Measurements from ENCODE around the gene MAIP1.

The MAIP1 gene

DNA sequence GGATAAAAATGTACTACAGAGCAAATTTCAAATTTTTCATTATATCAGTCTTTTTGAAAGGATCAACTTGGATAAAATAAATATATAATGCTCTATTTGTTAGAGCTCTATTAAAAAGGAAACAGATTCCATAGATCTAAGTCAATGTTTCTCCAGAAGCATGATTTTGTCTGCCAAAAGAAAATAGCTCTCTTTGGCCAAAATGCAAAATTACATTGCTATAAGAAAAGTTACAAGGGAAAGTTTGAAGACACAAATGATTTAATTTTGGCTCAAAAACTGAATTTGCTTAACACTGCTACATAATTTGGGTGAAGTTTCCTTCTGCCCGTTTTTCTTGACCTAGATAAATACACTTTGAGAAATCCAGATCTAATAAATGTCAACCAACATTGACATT, 28.6 kb upstream of the MAIP1 start:
- peaks cover 38% of the 10 kb centered on the region for H3K36me3 ChIP-seq (ENCODE audit: control insufficient read depth, insufficient read depth, low read length)
- no peak overlapping the region for H3K4me3 ChIP-seq (ENCODE audit: low read depth, low read length)
- no peak overlapping the region for H3K27ac ChIP-seq (ENCODE audit: low read depth, low read length)
- H3K4me1 ChIP-seq (ENCODE audit: control insufficient read depth, insufficient read depth, low read length), result peaks cover 15% of the 10 kb centered on the region
- H3K27me3 ChIP-seq (ENCODE audit: control insufficient read depth, insufficient read depth, low read length), result no peaks in the 10 kb centered on the region
- no peaks in the 10 kb centered on the region for H3K9me3 ChIP-seq (ENCODE audit: control insufficient read depth, insufficient read depth, low read depth, low read length)
- H3K9ac ChIP-seq (ENCODE audit: low read length), result no peak overlapping the region

DNA sequence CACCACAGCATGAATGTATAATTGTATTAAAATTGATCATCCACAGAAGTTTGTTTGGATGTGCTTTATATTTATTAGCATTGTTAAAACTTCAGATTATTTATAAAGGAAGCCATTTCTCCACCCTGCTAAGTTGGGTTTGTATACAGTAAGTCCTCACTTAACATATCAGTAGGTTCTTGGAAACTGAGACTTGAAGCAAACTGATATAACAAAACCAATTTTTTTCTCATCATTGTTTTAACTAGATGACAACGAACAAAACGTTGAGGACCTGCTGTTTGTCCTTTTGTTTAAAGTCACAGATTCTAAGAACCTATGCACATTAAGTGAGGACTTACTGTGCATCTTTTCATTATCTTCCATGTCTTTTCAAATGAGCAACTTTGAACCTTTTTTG, 27.2 kb upstream of the MAIP1 start:
- H3K36me3 ChIP-seq (ENCODE audit: control insufficient read depth, insufficient read depth, low read length), result peaks cover 52% of the 10 kb centered on the region
- no peaks in the 10 kb centered on the region for H3K9me3 ChIP-seq (ENCODE audit: control insufficient read depth, insufficient read depth, low read depth, low read length)
- no peak overlapping the region for H3K4me3 ChIP-seq (ENCODE audit: low read depth, low read length)
- H3K27ac ChIP-seq (ENCODE audit: low read depth, low read length), result no peak overlapping the region
- peaks cover 9% of the 10 kb centered on the region; the same call in 1 of the 2 replicates for H3K4me1 ChIP-seq (ENCODE audit: control insufficient read depth, insufficient read depth, low read length)
- no peak overlapping the region for H3K9ac ChIP-seq (ENCODE audit: low read length)
- no peaks in the 10 kb centered on the region for H3K27me3 ChIP-seq (ENCODE audit: control insufficient read depth, insufficient read depth, low read length)

DNA sequence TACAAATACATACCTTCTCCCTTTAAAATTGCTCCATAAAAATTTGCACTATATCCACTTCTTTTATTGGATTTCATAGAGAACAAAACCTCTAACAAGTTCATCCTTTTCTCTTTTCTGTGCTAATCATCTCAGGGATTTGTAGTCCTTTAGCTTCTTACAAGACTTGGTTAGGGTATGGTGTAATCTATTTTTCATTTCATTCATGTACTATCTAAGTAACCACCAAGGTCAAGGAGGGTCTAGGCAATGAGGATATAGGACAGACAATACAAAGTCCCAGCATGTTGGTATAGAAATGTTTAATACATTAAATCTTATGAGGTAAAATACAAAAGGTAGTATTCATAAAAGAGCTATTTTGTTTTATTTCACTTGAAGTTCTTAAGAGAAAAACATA, 26.8 kb upstream of the MAIP1 start:
- no peak overlapping the region for H3K4me3 ChIP-seq (ENCODE audit: low read depth, low read length)

DNA sequence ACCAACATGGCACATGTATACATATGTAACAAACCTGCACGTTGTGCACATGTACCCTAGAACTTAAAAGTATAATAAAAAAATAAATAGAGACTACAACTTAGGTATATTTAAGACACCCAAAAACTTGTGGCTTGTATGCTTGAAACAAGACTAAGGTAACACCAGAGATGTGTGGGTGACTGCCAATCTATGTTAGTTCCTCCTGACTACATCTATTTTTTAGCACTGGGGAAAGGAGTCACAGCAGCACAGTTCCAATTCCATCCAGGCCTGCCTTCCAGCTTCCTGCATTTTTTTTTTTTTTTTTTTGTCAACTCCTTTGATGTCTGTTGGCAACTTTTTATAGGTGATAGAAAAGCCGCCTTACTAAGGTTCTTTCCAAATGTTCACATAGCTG, 26.1 kb upstream of the MAIP1 start:
- Histone ChIP-seq H3K36me3 (ENCODE audit: control insufficient read depth, insufficient read depth, low read length) (peaks cover 53% of the 10 kb centered on the region), H3K4me1 (ENCODE audit: control insufficient read depth, insufficient read depth, low read length) (peaks cover 9% of the 10 kb centered on the region; the same call in 1 of the 2 replicates), H3K9me3 (ENCODE audit: control insufficient read depth, insufficient read depth, low read depth, low read length) (no peaks in the 10 kb centered on the region)

More for the DNA sequence above, 26.8 kb upstream of the MAIP1 start:
- peaks cover 9% of the 10 kb centered on the region; the same call in 1 of the 2 replicates for H3K4me1 ChIP-seq (ENCODE audit: control insufficient read depth, insufficient read depth, low read length)
- H3K9ac ChIP-seq (ENCODE audit: low read length), result no peak overlapping the region
- H3K27ac ChIP-seq (ENCODE audit: low read depth, low read length), result no peak overlapping the region
- H3K9me3 ChIP-seq (ENCODE audit: control insufficient read depth, insufficient read depth, low read depth, low read length), result no peaks in the 10 kb centered on the region
- H3K27me3 ChIP-seq (ENCODE audit: control insufficient read depth, insufficient read depth, low read length), result no peaks in the 10 kb centered on the region
- peaks cover 56% of the 10 kb centered on the region for H3K36me3 ChIP-seq (ENCODE audit: control insufficient read depth, insufficient read depth, low read length)

DNA sequence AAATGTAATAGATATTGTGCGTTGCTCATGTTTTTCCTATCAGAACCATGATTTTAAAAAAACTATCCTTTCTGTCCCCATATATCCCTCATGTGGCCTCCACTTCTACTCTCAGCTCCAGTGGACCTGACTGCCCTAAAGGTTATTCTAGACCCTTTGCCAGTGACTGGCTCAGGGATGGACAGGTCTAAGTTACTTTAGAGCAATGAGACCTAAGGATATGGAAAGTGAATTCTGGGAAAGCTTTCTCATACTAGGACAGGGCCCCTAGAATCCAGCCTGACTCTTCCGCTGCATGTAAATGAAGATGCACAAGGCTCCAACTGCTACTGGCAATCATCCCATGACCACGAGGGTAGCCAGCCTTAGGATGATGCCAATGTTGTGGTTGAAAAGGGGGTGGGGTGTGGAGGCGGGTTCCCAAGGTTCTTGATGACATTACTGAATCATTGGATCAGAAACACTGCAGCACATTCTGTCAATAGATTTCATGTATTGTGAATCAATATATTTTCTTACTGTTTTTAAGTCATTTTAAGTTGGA, 23.0 kb upstream of the MAIP1 start:
- Histone ChIP-seq H3K27me3 (ENCODE audit: control insufficient read depth, insufficient read depth, low read length) (no peaks in the 10 kb centered on the region), H3K4me1 (ENCODE audit: control insufficient read depth, insufficient read depth, low read length) (peaks cover 9% of the 10 kb centered on the region; the same call in 1 of the 2 replicates), H3K27ac (ENCODE audit: low read depth, low read length) (no peak overlapping the region), H3K9ac (ENCODE audit: low read length) (no peak overlapping the region), H3K4me3 (ENCODE audit: low read depth, low read length) (no peak overlapping the region), H3K9me3 (ENCODE audit: control insufficient read depth, insufficient read depth, low read depth, low read length) (no peaks in the 10 kb centered on the region), H3K36me3 (ENCODE audit: control insufficient read depth, insufficient read depth, low read length) (peaks cover 56% of the 10 kb centered on the region)

More for the DNA sequence above, 26.1 kb upstream of the MAIP1 start:
- no peak overlapping the region for H3K9ac ChIP-seq (ENCODE audit: low read length)
- no peaks in the 10 kb centered on the region for H3K27me3 ChIP-seq (ENCODE audit: control insufficient read depth, insufficient read depth, low read length)
- no peak overlapping the region for H3K27ac ChIP-seq (ENCODE audit: low read depth, low read length)
- H3K4me3 ChIP-seq (ENCODE audit: low read depth, low read length), result no peak overlapping the region

DNA sequence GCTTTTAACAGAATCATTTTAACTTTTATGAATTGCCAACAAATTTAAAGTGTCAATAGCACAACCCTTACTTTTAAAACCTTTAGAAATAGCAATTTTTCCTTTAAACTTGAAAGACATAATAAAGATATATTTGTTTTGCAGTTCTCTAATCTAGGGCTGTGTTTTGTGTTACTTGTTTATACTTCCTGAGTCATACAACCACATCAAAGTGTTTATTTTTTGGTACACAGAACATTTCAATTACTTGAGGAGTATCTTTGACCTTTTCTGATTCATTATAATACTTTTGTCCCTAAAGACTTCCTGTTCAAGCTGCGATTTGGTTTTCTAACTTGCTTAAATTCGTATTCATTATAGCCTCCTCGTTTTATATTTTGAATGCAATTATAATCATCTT, 21.9 kb upstream of the MAIP1 start:
- no peaks in the 10 kb centered on the region for H3K9me3 ChIP-seq (ENCODE audit: control insufficient read depth, insufficient read depth, low read depth, low read length)
- no peaks in the 10 kb centered on the region for H3K27me3 ChIP-seq (ENCODE audit: control insufficient read depth, insufficient read depth, low read length)
- no peak overlapping the region for H3K4me3 ChIP-seq (ENCODE audit: low read depth, low read length)
- H3K4me1 ChIP-seq (ENCODE audit: control insufficient read depth, insufficient read depth, low read length), result peaks cover 5% of the 10 kb centered on the region; the same call in 1 of the 2 replicates
- no peak overlapping the region for H3K9ac ChIP-seq (ENCODE audit: low read length)
- H3K36me3 ChIP-seq (ENCODE audit: control insufficient read depth, insufficient read depth, low read length), result peaks cover 66% of the 10 kb centered on the region
- H3K27ac ChIP-seq (ENCODE audit: low read depth, low read length), result no peak overlapping the region

DNA sequence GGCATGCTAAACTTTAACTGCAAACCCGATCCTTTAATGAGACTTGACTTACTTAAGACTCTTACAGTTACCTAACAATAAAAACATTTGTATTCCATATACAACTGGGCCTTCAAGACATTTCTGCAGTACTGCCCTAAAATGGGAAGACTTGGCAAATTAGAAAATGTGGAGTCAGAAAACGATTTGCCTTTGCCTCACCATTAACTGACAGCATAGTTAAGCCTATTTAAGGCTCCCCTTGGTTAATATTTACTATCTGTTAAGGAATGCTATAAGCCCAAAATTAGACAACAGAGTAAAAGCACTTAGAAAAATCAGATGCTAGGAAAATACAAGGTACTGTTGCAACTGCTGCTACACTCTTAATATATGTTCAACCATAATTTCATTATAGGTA, 18.8 kb upstream of the MAIP1 start:
- no peak overlapping the region for H3K4me3 ChIP-seq (ENCODE audit: low read depth, low read length)
- H3K4me1 ChIP-seq (ENCODE audit: control insufficient read depth, insufficient read depth, low read length), result no peaks in the 10 kb centered on the region
- H3K36me3 ChIP-seq (ENCODE audit: control insufficient read depth, insufficient read depth, low read length), result peaks cover 74% of the 10 kb centered on the region
- H3K27me3 ChIP-seq (ENCODE audit: control insufficient read depth, insufficient read depth, low read length), result no peaks in the 10 kb centered on the region
- no peak overlapping the region for H3K9ac ChIP-seq (ENCODE audit: low read length)
- no peak overlapping the region for H3K27ac ChIP-seq (ENCODE audit: low read depth, low read length)
- no peaks in the 10 kb centered on the region for H3K9me3 ChIP-seq (ENCODE audit: control insufficient read depth, insufficient read depth, low read depth, low read length)

DNA sequence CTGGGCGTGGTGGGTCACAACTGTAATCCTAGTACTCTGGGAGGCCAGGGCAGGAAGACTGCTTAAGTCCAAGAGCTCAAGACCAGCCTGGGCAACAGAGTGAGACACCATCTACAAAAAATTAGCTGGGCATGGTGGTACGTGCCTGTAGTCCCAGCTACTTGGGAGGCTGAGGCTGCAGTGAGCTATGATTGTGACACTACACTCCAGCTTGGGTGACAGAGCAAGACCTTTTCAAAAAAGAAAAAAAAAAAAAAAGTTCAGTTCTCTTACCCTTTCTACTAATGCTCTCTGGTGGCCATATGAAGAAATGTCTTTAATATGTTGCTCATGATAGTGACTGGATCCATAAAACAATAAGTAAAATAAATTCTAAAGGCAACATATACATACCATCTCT, 15.0 kb upstream of the MAIP1 start:
- H3K36me3 ChIP-seq (ENCODE audit: control insufficient read depth, insufficient read depth, low read length), result peaks cover 81% of the 10 kb centered on the region
- no peaks in the 10 kb centered on the region for H3K27me3 ChIP-seq (ENCODE audit: control insufficient read depth, insufficient read depth, low read length)
- no peak overlapping the region for H3K27ac ChIP-seq (ENCODE audit: low read depth, low read length)
- no peaks in the 10 kb centered on the region for H3K4me1 ChIP-seq (ENCODE audit: control insufficient read depth, insufficient read depth, low read length)
- H3K9ac ChIP-seq (ENCODE audit: low read length), result no peak overlapping the region
- H3K4me3 ChIP-seq (ENCODE audit: low read depth, low read length), result no peak overlapping the region
- no peaks in the 10 kb centered on the region for H3K9me3 ChIP-seq (ENCODE audit: control insufficient read depth, insufficient read depth, low read depth, low read length)

DNA sequence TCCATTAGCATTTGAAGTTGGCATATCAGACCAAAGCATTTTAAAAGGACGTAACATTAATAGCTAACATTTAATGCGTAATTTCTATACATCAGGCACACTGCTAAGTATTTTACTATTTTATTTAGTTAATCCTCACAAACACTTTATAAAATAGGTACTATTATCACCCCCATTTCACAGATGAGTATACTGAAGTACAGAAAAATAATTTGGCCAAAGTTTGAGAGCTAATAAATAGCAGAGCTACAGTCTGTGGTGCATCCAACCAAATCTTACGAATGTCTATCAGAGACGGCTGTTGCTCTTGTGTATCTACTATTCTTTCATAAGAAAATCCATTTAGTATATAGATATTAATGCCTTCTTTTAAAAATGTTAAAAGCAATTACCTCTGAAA, 12.0 kb upstream of the MAIP1 start:
- no peak overlapping the region for H3K9ac ChIP-seq (ENCODE audit: low read length)
- no peak overlapping the region for H3K27ac ChIP-seq (ENCODE audit: low read depth, low read length)
- H3K36me3 ChIP-seq (ENCODE audit: control insufficient read depth, insufficient read depth, low read length), result peaks cover 86% of the 10 kb centered on the region
- H3K4me1 ChIP-seq (ENCODE audit: control insufficient read depth, insufficient read depth, low read length), result no peaks in the 10 kb centered on the region
- H3K9me3 ChIP-seq (ENCODE audit: control insufficient read depth, insufficient read depth, low read depth, low read length), result no peaks in the 10 kb centered on the region
- H3K27me3 ChIP-seq (ENCODE audit: control insufficient read depth, insufficient read depth, low read length), result no peaks in the 10 kb centered on the region
- H3K4me3 ChIP-seq (ENCODE audit: low read depth, low read length), result no peak overlapping the region

DNA sequence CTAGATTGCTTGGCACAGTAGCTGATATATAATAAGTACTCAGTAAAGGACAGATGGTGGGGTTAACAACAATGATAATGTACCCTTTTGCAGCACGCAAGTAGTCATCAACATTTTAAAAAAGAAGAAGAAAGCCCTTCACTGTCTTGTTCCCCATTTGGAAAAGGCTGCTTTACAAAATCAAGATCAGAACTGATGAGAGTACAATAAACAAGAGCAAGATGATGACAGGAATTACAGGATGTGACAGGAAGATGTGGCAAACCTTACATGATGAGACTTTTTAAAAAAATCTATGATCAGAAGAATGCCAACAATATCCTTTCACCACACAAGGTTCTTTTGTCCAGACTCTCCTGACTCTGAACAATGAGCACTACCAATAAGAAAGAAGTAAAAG, 9.2 kb upstream of the MAIP1 start:
- Histone ChIP-seq H3K36me3 (ENCODE audit: control insufficient read depth, insufficient read depth, low read length) (peaks cover 86% of the 10 kb centered on the region), H3K27ac (ENCODE audit: low read depth, low read length) (no peak overlapping the region), H3K4me3 (ENCODE audit: low read depth, low read length) (no peak overlapping the region), H3K4me1 (ENCODE audit: control insufficient read depth, insufficient read depth, low read length) (no peaks in the 10 kb centered on the region), H3K9me3 (ENCODE audit: control insufficient read depth, insufficient read depth, low read depth, low read length) (no peaks in the 10 kb centered on the region), H3K9ac (ENCODE audit: low read length) (no peak overlapping the region), H3K27me3 (ENCODE audit: control insufficient read depth, insufficient read depth, low read length) (no peaks in the 10 kb centered on the region)

DNA sequence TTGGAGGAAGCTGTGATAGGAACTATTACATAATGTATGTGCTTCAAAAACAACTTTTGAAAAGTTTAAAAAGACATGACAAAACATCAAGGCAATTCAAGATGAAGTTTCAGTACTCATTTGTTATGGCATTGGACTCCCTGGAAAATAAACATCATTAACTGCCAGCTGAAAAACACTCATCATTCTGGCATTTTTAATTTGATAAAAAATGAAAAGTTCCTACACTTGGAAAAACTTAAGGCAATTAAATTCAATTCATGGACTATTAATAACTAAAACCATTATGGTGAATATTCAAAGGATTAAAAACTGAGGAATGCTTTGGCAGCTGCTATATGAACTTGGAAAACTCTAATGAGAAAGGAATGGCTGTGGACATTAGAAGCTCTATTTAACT, 8.5 kb upstream of the MAIP1 start:
- Histone ChIP-seq H3K4me3 (ENCODE audit: low read depth, low read length) (no peak overlapping the region), H3K4me1 (ENCODE audit: control insufficient read depth, insufficient read depth, low read length) (no peaks in the 10 kb centered on the region), H3K36me3 (ENCODE audit: control insufficient read depth, insufficient read depth, low read length) (peaks cover 84% of the 10 kb centered on the region), H3K27me3 (ENCODE audit: control insufficient read depth, insufficient read depth, low read length) (no peaks in the 10 kb centered on the region), H3K27ac (ENCODE audit: low read depth, low read length) (no peak overlapping the region), H3K9me3 (ENCODE audit: control insufficient read depth, insufficient read depth, low read depth, low read length) (no peaks in the 10 kb centered on the region), H3K9ac (ENCODE audit: low read length) (no peak overlapping the region)

DNA sequence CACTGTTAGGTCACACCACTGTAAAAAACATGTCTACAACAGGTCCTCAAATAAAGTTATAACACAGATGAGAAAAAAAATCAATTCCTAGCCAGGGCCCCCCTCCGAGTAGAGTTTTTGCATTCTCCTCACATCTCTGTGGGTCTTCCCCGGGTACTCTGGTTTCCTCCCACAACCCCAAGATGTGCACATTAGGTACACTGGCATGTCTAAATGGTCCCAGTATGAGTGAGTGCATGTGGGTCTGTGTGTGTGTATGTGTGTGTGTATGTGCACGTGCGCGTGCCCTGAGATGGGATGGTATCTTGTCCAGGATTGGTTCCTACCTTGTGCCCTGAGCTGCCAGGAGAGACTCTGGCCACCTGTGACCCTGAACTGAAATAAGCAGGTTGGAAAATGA, 5.0 kb upstream of the MAIP1 start:
- Histone ChIP-seq H3K9ac (ENCODE audit: low read length) (no peak overlapping the region), H3K4me1 (ENCODE audit: control insufficient read depth, insufficient read depth, low read length) (no peaks in the 10 kb centered on the region), H3K4me3 (ENCODE audit: low read depth, low read length) (no peak overlapping the region), H3K27ac (ENCODE audit: low read depth, low read length) (no peak overlapping the region), H3K36me3 (ENCODE audit: control insufficient read depth, insufficient read depth, low read length) (peaks cover 53% of the 10 kb centered on the region), H3K9me3 (ENCODE audit: control insufficient read depth, insufficient read depth, low read depth, low read length) (no peaks in the 10 kb centered on the region), H3K27me3 (ENCODE audit: control insufficient read depth, insufficient read depth, low read length) (no peaks in the 10 kb centered on the region)

Data from HUES6 (cell line).